Measurements from ENCODE around the gene STOM.

- no peak for TF ChIP-seq CTCF (IDR thresholded peaks at IDR 0.05)
- TF ChIP-seq POLR2A (IDR thresholded peaks at IDR 0.05) = no peak
These were observed 33.4 kb downstream of the STOM start for GRCh38 chr9:121336665-121337064.

Data from testis (tissue), 2 donors.